RWPE1 (cell line): ENCODE measurements around the gene MTFR2.
A peak's percentile ranks its signal among the peaks of the same experiment; 100 is the strongest.

Experiments
- CTCF ChIA-PET: fragments of 350-600 bp; sonication (Branson Sonifier 250); formaldehyde crosslinking; extraction: SDS; loops from one replicate; lab custom pipeline; 2021; lab: Yijun Ruan, JAX
- POLR2A ChIA-PET: fragments of 400-600 bp; formaldehyde crosslinking; extraction: SDS; loops from one replicate; lab custom pipeline; 2020; ENCODE audit warnings: antibody characterized with exemption; ENCODE audit not compliant: low non-redundant PET; lab: Yijun Ruan, JAX
- DNase-seq: peaks from one replicate; pipeline ENCODE4 v3.0.0; 2012; ENCODE audit warnings: low spot score
- H3K27ac ChIP-seq: fragments of 450-650 bp; 2 replicates; pipeline ENCODE4 v1.5.1; 2017
- CTCF ChIP-seq: fragments of 450-650 bp; conservative IDR thresholded peaks from 2 replicates; pipeline ENCODE4 v1.5.1; 2017; ENCODE audit warnings: low read depth, mild to moderate bottlenecking

MTFR2 gene

DNA sequence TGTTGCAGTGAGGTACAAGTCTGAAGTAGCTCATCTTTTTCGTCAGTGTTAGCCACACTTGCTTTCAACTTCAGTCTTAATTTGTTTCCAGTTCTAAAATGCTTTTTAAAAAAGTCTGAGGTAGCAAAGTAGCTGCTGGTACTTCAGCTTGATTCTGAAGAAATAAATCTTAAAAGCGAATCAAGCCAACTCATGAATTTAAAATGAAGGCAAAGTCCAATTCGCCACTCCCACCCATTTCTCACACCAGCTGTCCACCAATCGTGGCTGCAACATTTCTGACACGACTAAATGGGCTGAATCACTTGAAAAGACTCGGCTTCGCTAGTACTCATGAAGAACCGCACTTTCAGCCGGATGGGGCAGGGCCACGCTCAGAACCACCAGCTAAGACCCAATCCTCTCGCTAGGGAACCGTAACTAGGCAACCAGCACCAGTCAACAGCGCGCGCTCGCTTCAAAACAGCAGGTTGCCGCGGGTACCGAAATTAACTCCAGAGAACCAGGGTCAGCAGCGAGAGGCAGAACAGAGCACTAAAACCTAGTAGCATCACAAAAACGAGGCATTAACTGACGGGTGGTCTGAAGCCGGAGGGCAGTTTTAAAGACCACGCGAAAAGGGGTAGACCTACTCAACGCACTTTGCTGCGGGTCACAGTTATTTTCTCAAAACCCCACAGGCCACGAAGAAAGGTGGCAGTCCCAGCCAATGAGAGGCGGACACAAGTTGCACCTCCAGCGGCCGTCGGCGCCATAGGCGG lies 38.6 kb upstream of the MTFR2 start:
- ChIA-PET CTCF (interaction anchor here (0.6 to 1.2 kb wide), 3 partner anchors 15 to 260 kb away, joined by 3 read pairs; no protein-coding TSS in a partner anchor), POLR2A (interaction anchor here (0.9 kb wide), 1 partner anchor 342 kb away, joined by 3 read pairs; no protein-coding TSS in a partner anchor)
- no peak; the same call in 1 of the 2 replicates for TF ChIP-seq CTCF
- peak; percentile 81 for DNase-seq
- peak overlapping the region; percentile 97 for H3K27ac ChIP-seq

DNA sequence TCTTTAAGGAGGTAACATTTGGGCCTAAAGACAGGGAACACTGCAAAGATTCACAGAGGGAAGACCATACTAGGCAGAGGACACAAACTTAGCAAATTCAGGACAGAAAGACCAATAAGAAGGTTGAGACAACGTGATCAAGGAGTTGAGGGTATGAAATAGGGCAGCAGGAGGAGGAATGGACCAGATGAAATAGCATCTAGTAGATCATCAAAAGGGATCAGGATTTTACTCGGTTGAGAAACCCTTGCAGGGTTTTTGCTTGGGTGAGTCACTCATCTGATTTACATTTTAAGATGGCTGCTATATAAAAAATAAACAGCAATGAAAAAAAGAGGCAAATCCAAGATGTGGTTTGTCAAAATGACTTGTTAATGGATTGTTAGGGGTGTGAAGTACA lies 34.8 kb upstream of the MTFR2 start:
- POLR2A ChIA-PET, result no interaction called here
- CTCF ChIA-PET, result interaction anchor here (0.6 to 0.7 kb wide), 3 partner anchors 37 to 833 kb away, joined by 3 to 4 read pairs (median 3); no protein-coding TSS in a partner anchor

DNA sequence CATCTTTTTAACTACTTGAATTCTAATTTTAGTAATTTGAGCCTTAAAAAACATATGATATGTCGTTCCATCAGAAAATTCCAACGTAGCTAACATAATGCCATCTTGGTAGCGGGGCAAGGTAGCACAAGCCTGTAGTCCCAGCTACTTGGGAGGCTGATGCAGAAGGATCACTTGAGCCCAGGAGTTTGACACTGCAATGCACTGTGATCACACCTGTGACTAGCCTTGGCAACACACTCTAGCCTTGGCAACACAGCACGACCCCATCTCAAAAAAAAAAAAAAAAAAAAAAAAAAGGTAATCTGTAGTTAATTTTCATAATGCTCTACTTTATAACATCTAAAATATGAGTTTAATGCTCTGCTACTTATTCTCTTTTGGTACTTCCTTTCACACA lies 32.8 kb upstream of the MTFR2 start:
- CTCF ChIA-PET, result no interaction called here
- POLR2A ChIA-PET, result no interaction called here
- DNase-seq, result no peak
- no peak overlapping the region for H3K27ac ChIP-seq
- TF ChIP-seq CTCF, result no peak

More for the DNA sequence above, 34.8 kb upstream of the MTFR2 start:
- DNase-seq, result peak; percentile 26
- no peak overlapping the region for H3K27ac ChIP-seq
- no peak for TF ChIP-seq CTCF

- no peak overlapping the region for H3K27ac ChIP-seq
- no peak for DNase-seq
- TF ChIP-seq CTCF, result no peak
- POLR2A ChIA-PET, result no interaction called here
- CTCF ChIA-PET, result interaction anchor here (0.7 kb wide), 2 partner anchors 52 to 54 kb away, joined by 3 to 4 read pairs; no protein-coding TSS in a partner anchor
Measured at GRCh38 chr6:136280032-136280609, 30.0 kb upstream of the MTFR2 start.

GRCh38 chr6:136274062-136274461 lies 24.0 kb upstream of the MTFR2 start:
- POLR2A ChIA-PET, result no interaction called here
- CTCF ChIA-PET, result interaction anchor here (0.6 to 0.7 kb wide), 2 partner anchors 14 to 43 kb away, joined by 3 read pairs; no protein-coding TSS in a partner anchor
- TF ChIP-seq CTCF, result no peak
- H3K27ac ChIP-seq, result no peak overlapping the region
- DNase-seq, result no peak

DNA sequence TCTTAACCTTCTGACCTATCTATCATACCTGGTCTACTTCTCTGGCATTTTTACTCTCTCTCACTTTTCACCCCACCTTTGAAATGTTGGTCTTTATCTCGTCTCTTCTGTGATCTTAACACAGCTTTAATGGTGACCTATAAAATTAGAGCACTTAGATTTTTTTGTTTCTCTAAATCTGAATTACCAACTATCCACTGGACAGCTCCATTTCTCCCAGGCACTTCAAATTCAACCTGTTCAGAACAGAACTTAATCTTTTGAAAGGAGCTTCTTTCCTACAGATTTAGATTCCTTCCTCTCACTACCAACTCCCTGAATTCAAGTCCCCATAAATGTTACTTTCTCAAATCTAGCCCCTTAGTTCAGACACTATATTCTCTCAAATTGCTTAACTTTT lies 15.0 kb upstream of the MTFR2 start:
- DNase-seq, result no peak
- ChIA-PET CTCF (no interaction called here), POLR2A (no interaction called here)
- no peak overlapping the region for H3K27ac ChIP-seq
- no peak for TF ChIP-seq CTCF
